H9 (cell line): ENCODE data around the gene PROKR2. TPM values are rescaled to one million over a fixed set of nuclear protein-coding genes. Genes with fewer than 3 reads are reported as not detected.

Experiments
- DNase-seq: peaks from one replicate; pipeline ENCODE4 v3.0.0-alpha.2; 2017
- H2AFZ ChIP-seq: one replicate; pipeline ENCODE4 v1.6.1; 2013; ENCODE audit warnings: mild to moderate bottlenecking, low read length, control low read depth, moderate library complexity
- H2AK5ac ChIP-seq: 2 replicates; pipeline ENCODE4 v1.6.1; 2013; ENCODE audit warnings: low read length, control low read depth, mixed read lengths; ENCODE audit not compliant: insufficient read length
- H2BK120ac ChIP-seq: one replicate; pipeline ENCODE4 v1.6.1; 2013; ENCODE audit warnings: low read depth, mild to moderate bottlenecking, low read length, control low read depth, inconsistent platforms; ENCODE audit not compliant: poor library complexity, severe bottlenecking
- H2BK12ac ChIP-seq: 2 replicates; pipeline ENCODE4 v1.6.1; 2013; ENCODE audit warnings: low read length, control low read depth, mixed read lengths, low read depth; ENCODE audit not compliant: insufficient read length
- H2BK15ac ChIP-seq: 2 replicates; pipeline ENCODE4 v1.6.1; 2013; ENCODE audit warnings: low read depth, low read length, control low read depth
- H2BK20ac ChIP-seq: one replicate; pipeline ENCODE4 v1.6.1; 2013; ENCODE audit warnings: low read depth, mild to moderate bottlenecking, low read length, control low read depth, inconsistent platforms; ENCODE audit not compliant: poor library complexity, severe bottlenecking
- H2BK5ac ChIP-seq: 2 replicates; pipeline ENCODE4 v1.6.1; 2013; ENCODE audit warnings: low read length, control low read depth, mixed read lengths; ENCODE audit not compliant: insufficient read length
- H3K14ac ChIP-seq: 2 replicates; pipeline ENCODE4 v1.6.1; 2013; ENCODE audit warnings: low read length, control low read depth; ENCODE audit not compliant: insufficient read depth
- H3K18ac ChIP-seq: 2 replicates; pipeline ENCODE4 v1.6.1; 2013; ENCODE audit warnings: low read depth, mild to moderate bottlenecking, mixed read lengths, low read length, control low read depth; ENCODE audit not compliant: insufficient read length
- H3K23ac ChIP-seq: 2 replicates; pipeline ENCODE4 v1.6.1; 2013; ENCODE audit warnings: low read length, control low read depth, mixed read lengths, low read depth; ENCODE audit not compliant: insufficient read length
- H3K23me2 ChIP-seq: 2 replicates; pipeline ENCODE4 v1.6.1; 2013; ENCODE audit warnings: low read depth, mild to moderate bottlenecking, mixed read lengths, low read length, control low read depth; ENCODE audit not compliant: insufficient read length, poor library complexity, severe bottlenecking
- H3K27ac ChIP-seq: 2 replicates; pipeline ENCODE4 v1.5.1; 2013; ENCODE audit warnings: low read length, control low read depth, mixed read lengths, low read depth; ENCODE audit not compliant: insufficient read length
- H3K27me3 ChIP-seq: 2 replicates; pipeline ENCODE4 v1.6.1; 2013; ENCODE audit warnings: low read length, control low read depth, inconsistent platforms; ENCODE audit not compliant: insufficient read depth
- H3K4ac ChIP-seq: 2 replicates; pipeline ENCODE4 v1.6.1; 2013; ENCODE audit warnings: low read depth, mild to moderate bottlenecking, control low read depth, inconsistent platforms, low read length, moderate library complexity
- H3K4me1 ChIP-seq: 2 replicates; pipeline ENCODE4 v1.6.1; 2013; ENCODE audit warnings: low read length, control low read depth, inconsistent platforms; ENCODE audit not compliant: insufficient read depth
- H3K4me2 ChIP-seq: 2 replicates; pipeline ENCODE4 v1.6.1; 2013; ENCODE audit warnings: low read length, control low read depth, mixed read lengths; ENCODE audit not compliant: insufficient read length, insufficient read depth
- H3K56ac ChIP-seq: 2 replicates; pipeline ENCODE4 v1.6.1; 2013; ENCODE audit warnings: low read depth, mild to moderate bottlenecking, mixed read lengths, low read length, control low read depth; ENCODE audit not compliant: insufficient read length
- H3K79me1 ChIP-seq: 2 replicates; pipeline ENCODE4 v1.6.1; 2013; ENCODE audit warnings: low read depth, mild to moderate bottlenecking, moderate library complexity, low read length, control low read depth, inconsistent platforms; ENCODE audit not compliant: insufficient read depth, poor library complexity, severe bottlenecking
- H3K79me2 ChIP-seq: 2 replicates; pipeline ENCODE4 v1.6.1; 2013; ENCODE audit warnings: low read length, control low read depth, inconsistent platforms; ENCODE audit not compliant: insufficient read depth
- H3K9ac ChIP-seq: 2 replicates; pipeline ENCODE4 v1.6.1; 2013; ENCODE audit warnings: low read length, control low read depth, mixed read lengths; ENCODE audit not compliant: insufficient read length; ENCODE audit errors: extremely low read depth
- H3K9me3 ChIP-seq: one replicate; pipeline ENCODE4 v1.6.1; 2013; ENCODE audit warnings: low read depth, low read length, inconsistent platforms; ENCODE audit not compliant: control insufficient read depth
- H3T11ph ChIP-seq: one replicate; pipeline ENCODE4 v1.6.1; 2013; ENCODE audit warnings: mild to moderate bottlenecking, low read length, control low read depth, inconsistent platforms
- H4K20me1 ChIP-seq: one replicate; pipeline ENCODE4 v1.6.1; 2013; ENCODE audit not compliant: control insufficient read depth, insufficient read length, insufficient read depth
- H4K5ac ChIP-seq: 2 replicates; pipeline ENCODE4 v1.6.1; 2013; ENCODE audit warnings: low read depth, mild to moderate bottlenecking, mixed read lengths, low read length, control low read depth; ENCODE audit not compliant: insufficient read length
- H4K8ac ChIP-seq: replicated peaks from 2 replicates; pipeline ENCODE4 v1.6.1; 2013; ENCODE audit warnings: low read length, control low read depth, mixed read lengths, low read depth; ENCODE audit not compliant: insufficient read length
- H4K91ac ChIP-seq: 2 replicates; pipeline ENCODE4 v1.6.1; 2013; ENCODE audit warnings: low read depth, mild to moderate bottlenecking, moderate library complexity, mixed read lengths, low read length, control low read depth; ENCODE audit not compliant: insufficient read length
- H3K27ac Mint-ChIP-seq, 3 experiments: 2 replicates in 2 of 3; 3 replicates in 1 of 3; pipeline ENCODE4 v1.8.0; 2020 to 2021; ENCODE audit warnings: mixed read lengths in 3 of 3, mild to moderate bottlenecking in 1 of 3, moderate library complexity in 1 of 3
- H3K27me3 Mint-ChIP-seq: 2 replicates; pipeline ENCODE4 v1.8.0; 2021; ENCODE audit warnings: low read depth, mild to moderate bottlenecking, moderate library complexity, mixed read lengths
- H3K36me3 Mint-ChIP-seq, 3 experiments: 2 replicates in 2 of 3; 3 replicates in 1 of 3; pipeline ENCODE4 v1.8.0; 2020 to 2021; ENCODE audit warnings: low read depth in 3 of 3, mixed read lengths in 3 of 3; ENCODE audit not compliant: insufficient read depth in 1 of 3
- H3K4me1 Mint-ChIP-seq, 2 experiments: 2 replicates each; pipeline ENCODE4 v1.8.0; 2020; ENCODE audit warnings: mixed read lengths in 2 of 2
- H3K4me3 Mint-ChIP-seq, 2 experiments: 2 replicates in 1 of 2; 3 replicates in 1 of 2; pipeline ENCODE4 v1.8.0; 2020 to 2021; ENCODE audit warnings: mild to moderate bottlenecking in 2 of 2, mixed read lengths in 2 of 2, moderate library complexity in 1 of 2
- H3K9me3 Mint-ChIP-seq, 2 experiments: 2 replicates in 1 of 2; 3 replicates in 1 of 2; pipeline ENCODE4 v1.8.0; 2020; ENCODE audit warnings: mild to moderate bottlenecking in 2 of 2, mixed read lengths in 2 of 2, moderate library complexity in 1 of 2
- WGBS: extraction: QIAGEN DNeasy Blood & Tissue Kit; methylation state at CpG from one replicate; pipeline ENCODE4 v1.1.7; 2013; ENCODE audit warnings: missing lambda C conversion rate, low lambda C conversion rate, mixed read lengths; ENCODE audit not compliant: insufficient read length; ENCODE audit errors: extremely low coverage; 5-methylcytosine and 5-hydroxymethylcytosine counted together
- total RNA-seq: library from RNA; stranded (reverse); gene quantifications from 2 replicates; pipeline ENCODE4 v1.2.1, GENCODE V29; 2021
- TF ChIP-seq, protein P1 (sequence below): fragments of 200-600 bp; sonication (generic); conservative IDR thresholded peaks from 3 replicates; pipeline ENCODE4 v1.8.0; 2021; ENCODE audit warnings: antibody characterized with exemption, mild to moderate bottlenecking

PROKR2 gene
- total RNA-seq, 1 experiment from 2014 or later: 0.46 TPM

DNA sequence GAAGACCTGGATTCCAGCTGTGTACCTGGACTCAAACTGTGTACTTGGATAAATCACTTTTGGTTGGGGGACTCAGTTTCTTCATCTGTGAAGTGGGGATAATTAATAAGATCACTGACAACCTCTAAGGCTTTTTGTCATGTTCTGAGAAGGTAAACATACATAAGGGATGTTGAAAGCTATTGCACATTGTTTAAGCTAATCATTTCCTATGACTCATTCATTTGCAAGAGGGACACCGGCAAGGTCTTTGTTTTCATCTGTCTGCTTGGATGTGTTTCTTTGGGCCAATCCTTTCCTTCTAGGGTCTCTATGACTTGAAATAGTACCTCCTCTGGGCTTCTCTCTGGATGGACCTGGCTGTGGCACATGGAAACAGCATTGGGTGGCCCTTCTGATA is 6.8 kb downstream of the PROKR2 start:
- no peak overlapping the region for H3K27ac ChIP-seq
- H3K14ac ChIP-seq: no peak overlapping the region
- no peak overlapping the region for H3K9ac ChIP-seq
- WGBS: no CpG with 5 or more reads among the region's 1 CpG
- H4K5ac ChIP-seq: no peak overlapping the region
- H3K23me2 ChIP-seq: no peaks in the 10 kb centered on the region
- Mint-ChIP-seq H3K4me1 (0 out of 4 replicates have a peak, but pooled peaks cover 0 to 1% of the 10 kb centered on the region in 2 experiments), H3K27ac (no peak overlapping the region), H3K4me3 (no peak overlapping the region), H3K27me3 (peaks cover 27% of the 10 kb centered on the region), H3K9me3 (peaks cover 42 to 49% of the 10 kb centered on the region in 2 experiments), H3K36me3 (peaks cover 38 to 58% (median 41%) of the 10 kb centered on the region in 3 experiments)
- no peak overlapping the region for H2BK15ac ChIP-seq
- H3K56ac ChIP-seq: no peak overlapping the region
- H3K79me1 ChIP-seq: no peaks in the 10 kb centered on the region
- no peaks in the 10 kb centered on the region for H3K79me2 ChIP-seq
- no peaks in the 10 kb centered on the region for H4K20me1 ChIP-seq
- no peak overlapping the region for H2BK5ac ChIP-seq
- no peak overlapping the region for H4K8ac ChIP-seq
- no peak for DNase-seq
- H3K18ac ChIP-seq: no peak overlapping the region
- H2AFZ ChIP-seq: no peak overlapping the region
- H2BK20ac ChIP-seq: no peak overlapping the region
- no peak overlapping the region for H3K4ac ChIP-seq
- no peak overlapping the region for H4K91ac ChIP-seq
- H3K23ac ChIP-seq: no peak overlapping the region
- no peak overlapping the region for H3T11ph ChIP-seq
- H2BK120ac ChIP-seq: no peak overlapping the region
- peaks cover 2% of the 10 kb centered on the region; the same call in 1 of the 2 replicates for H3K27me3 ChIP-seq
- H3K4me2 ChIP-seq: no peak overlapping the region
- TF ChIP-seq, protein P1, sequence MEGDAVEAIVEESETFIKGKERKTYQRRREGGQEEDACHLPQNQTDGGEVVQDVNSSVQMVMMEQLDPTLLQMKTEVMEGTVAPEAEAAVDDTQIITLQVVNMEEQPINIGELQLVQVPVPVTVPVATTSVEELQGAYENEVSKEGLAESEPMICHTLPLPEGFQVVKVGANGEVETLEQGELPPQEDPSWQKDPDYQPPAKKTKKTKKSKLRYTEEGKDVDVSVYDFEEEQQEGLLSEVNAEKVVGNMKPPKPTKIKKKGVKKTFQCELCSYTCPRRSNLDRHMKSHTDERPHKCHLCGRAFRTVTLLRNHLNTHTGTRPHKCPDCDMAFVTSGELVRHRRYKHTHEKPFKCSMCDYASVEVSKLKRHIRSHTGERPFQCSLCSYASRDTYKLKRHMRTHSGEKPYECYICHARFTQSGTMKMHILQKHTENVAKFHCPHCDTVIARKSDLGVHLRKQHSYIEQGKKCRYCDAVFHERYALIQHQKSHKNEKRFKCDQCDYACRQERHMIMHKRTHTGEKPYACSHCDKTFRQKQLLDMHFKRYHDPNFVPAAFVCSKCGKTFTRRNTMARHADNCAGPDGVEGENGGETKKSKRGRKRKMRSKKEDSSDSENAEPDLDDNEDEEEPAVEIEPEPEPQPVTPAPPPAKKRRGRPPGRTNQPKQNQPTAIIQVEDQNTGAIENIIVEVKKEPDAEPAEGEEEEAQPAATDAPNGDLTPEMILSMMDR: no peak
- H2BK12ac ChIP-seq: no peak overlapping the region
- H2AK5ac ChIP-seq: no peak overlapping the region
- no peaks in the 10 kb centered on the region for H3K4me1 ChIP-seq
- H3K9me3 ChIP-seq: peaks cover 7% of the 10 kb centered on the region
